Mesendoderm (in vitro differentiated cells): ENCODE results near the gene PPAN. TPM values are rescaled to one million over a fixed set of nuclear protein-coding genes. Genes with fewer than 3 reads are reported as not detected.

Source experiments
- DNase-seq: peaks from one replicate; pipeline ENCODE4 v3.0.0; 2013
- H2AK5ac ChIP-seq: 2 replicates; pipeline ENCODE4 v1.6.1; 2013; ENCODE audit warnings: low read length, inconsistent platforms
- H2BK120ac ChIP-seq: 2 replicates; pipeline ENCODE4 v1.6.1; 2013; ENCODE audit warnings: low read depth, mild to moderate bottlenecking, low read length, moderate library complexity, mixed read lengths
- H2BK15ac ChIP-seq: replicated peaks from 2 replicates; pipeline ENCODE4 v1.6.1; 2013; ENCODE audit warnings: low read depth, mild to moderate bottlenecking, moderate library complexity
- H2BK5ac ChIP-seq: 2 replicates; pipeline ENCODE4 v1.6.1; 2013; ENCODE audit warnings: low read length, inconsistent platforms
- H3K18ac ChIP-seq: 2 replicates; pipeline ENCODE4 v1.6.1; 2013; ENCODE audit warnings: mild to moderate bottlenecking, low read length, mixed read lengths
- H3K23ac ChIP-seq: one replicate; pipeline ENCODE4 v1.6.1; 2013; ENCODE audit warnings: low read length
- H3K27ac ChIP-seq: 2 replicates; pipeline ENCODE4 v1.5.1; 2013; ENCODE audit warnings: low read depth, mild to moderate bottlenecking, inconsistent platforms, low read length, moderate library complexity
- H3K27me3 ChIP-seq: 2 replicates; pipeline ENCODE4 v1.6.1; 2013; ENCODE audit warnings: low read length, control low read depth, mild to moderate bottlenecking, inconsistent platforms; ENCODE audit not compliant: insufficient read depth, poor library complexity
- H3K36me3 ChIP-seq: 2 replicates; pipeline ENCODE4 v1.6.1; 2013; ENCODE audit warnings: low read length, inconsistent platforms; ENCODE audit not compliant: control insufficient read depth, insufficient read depth
- H3K4ac ChIP-seq: one replicate; pipeline ENCODE4 v1.6.1; 2013; ENCODE audit warnings: low read depth, mild to moderate bottlenecking, low read length, moderate library complexity
- H3K4me1 ChIP-seq: 2 replicates; pipeline ENCODE4 v1.6.1; 2013; ENCODE audit warnings: low read depth, low read length, inconsistent platforms; ENCODE audit not compliant: control insufficient read depth
- H3K4me2 ChIP-seq: 2 replicates; pipeline ENCODE4 v1.6.1; 2013; ENCODE audit warnings: low read length
- H3K4me3 ChIP-seq: 2 replicates; pipeline ENCODE4 v1.5.1; 2013; ENCODE audit warnings: mild to moderate bottlenecking, low read length
- H3K56ac ChIP-seq: one replicate; pipeline ENCODE4 v1.6.1; 2013; ENCODE audit warnings: low read length
- H3K79me1 ChIP-seq: 2 replicates; pipeline ENCODE4 v1.6.1; 2013; ENCODE audit warnings: low read length, inconsistent platforms
- H3K79me2 ChIP-seq: 2 replicates; pipeline ENCODE4 v1.6.1; 2013; ENCODE audit warnings: mild to moderate bottlenecking, low read length; ENCODE audit not compliant: control insufficient read depth, insufficient read depth
- H3K9ac ChIP-seq: 2 replicates; pipeline ENCODE4 v1.6.1; 2013; ENCODE audit warnings: low read length, inconsistent platforms
- H4K5ac ChIP-seq: one replicate; pipeline ENCODE4 v1.6.1; 2013; ENCODE audit warnings: low read length
- H4K8ac ChIP-seq: one replicate; pipeline ENCODE4 v1.6.1; 2013; ENCODE audit warnings: low read depth, mild to moderate bottlenecking, control low read depth, low read length, moderate library complexity
- WGBS: extraction: QIAGEN DNeasy Blood & Tissue Kit; methylation state at CpG from one replicate; pipeline ENCODE4 v1.1.7; 2013; ENCODE audit warnings: low lambda C conversion rate, missing lambda C conversion rate; ENCODE audit not compliant: insufficient coverage; ENCODE audit errors: extremely low coverage; 5-methylcytosine and 5-hydroxymethylcytosine counted together
- polyA plus RNA-seq, 2 experiments: library from polyadenylated mRNA; stranded (reverse); fragments of 200-250 nt; gene quantifications; one replicate each; pipeline ENCODE4 v1.2.3, GENCODE V29; 2013

Gene PPAN
- polyA plus RNA-seq (2013, experiment 1 of 2): 59.7 TPM
- polyA plus RNA-seq (2013, experiment 2 of 2): 60.8 TPM

GRCh38 chr19:10106100-10106936 is at the start of gene PPAN:
Gene PPAN, plus strand, starts transcription at chr19:10106362. Its CDS starts 33 bp downstream, at chr19:10106395.
- peak within 1 kb of the TSS; percentile 50 for H3K23ac ChIP-seq
- no peaks in the 10 kb centered on the region for H3K4me1 ChIP-seq
- H4K8ac ChIP-seq: peak within 1 kb of the TSS; percentile 0
- WGBS: no CpG with 5 or more reads among the region's 71 CpGs
- H2BK5ac ChIP-seq: peak within 1 kb of the TSS; percentile 55
- H3K27me3 ChIP-seq: no peaks in the 10 kb centered on the region
- H3K79me2 ChIP-seq: peaks cover 21% of the 10 kb centered on the region
- H3K4ac ChIP-seq: peak within 1 kb of the TSS; percentile 82
- H3K36me3 ChIP-seq: peaks cover 19% of the 10 kb centered on the region
- H3K4me3 ChIP-seq: peak within 1 kb of the TSS; percentile 80
- no peak within 1 kb of the TSS for H4K5ac ChIP-seq
- peak within 1 kb of the TSS; percentile 47 for H3K4me2 ChIP-seq
- H3K27ac ChIP-seq: no peak within 1 kb of the TSS
- H2BK15ac ChIP-seq: no peak within 1 kb of the TSS
- no peak within 1 kb of the TSS for H2AK5ac ChIP-seq
- peak within 1 kb of the TSS; percentile 98 for H3K9ac ChIP-seq
- peak within 1 kb of the TSS; percentile 57 for H3K18ac ChIP-seq
- peak within 1 kb of the TSS; percentile 33 for H2BK120ac ChIP-seq
- peaks cover 15% of the 10 kb centered on the region for H3K79me1 ChIP-seq
- H3K56ac ChIP-seq: peak within 1 kb of the TSS; percentile 99
- DNase-seq: peak; percentile 99

GRCh38 chr19:10061717-10062310 is 44.3 kb upstream of the PPAN start:
- H3K56ac ChIP-seq: no peak overlapping the region
- no peak overlapping the region for H3K27ac ChIP-seq
- no peaks in the 10 kb centered on the region for H3K79me2 ChIP-seq
- H2BK15ac ChIP-seq: no peak overlapping the region
- H3K4ac ChIP-seq: no peak overlapping the region
- no peak overlapping the region for H3K23ac ChIP-seq
- H3K4me1 ChIP-seq: no peaks in the 10 kb centered on the region
- H3K4me2 ChIP-seq: no peak overlapping the region
- H3K27me3 ChIP-seq: no peaks in the 10 kb centered on the region
- H2AK5ac ChIP-seq: no peak overlapping the region
- no CpG with 5 or more reads among the region's 21 CpGs for WGBS
- H2BK120ac ChIP-seq: no peak overlapping the region
- H3K18ac ChIP-seq: no peak overlapping the region
- H3K36me3 ChIP-seq: no peaks in the 10 kb centered on the region
- DNase-seq: no peak
- no peak overlapping the region for H2BK5ac ChIP-seq
- H3K4me3 ChIP-seq: no peak overlapping the region
- H4K5ac ChIP-seq: no peak overlapping the region
- H3K79me1 ChIP-seq: no peaks in the 10 kb centered on the region
- no peak overlapping the region for H4K8ac ChIP-seq
- H3K9ac ChIP-seq: no peak overlapping the region

- Histone ChIP-seq H3K4me3 (no peak overlapping the region), H3K18ac (no peak overlapping the region), H2AK5ac (no peak overlapping the region), H3K79me1 (no peaks in the 10 kb centered on the region), H3K27me3 (no peaks in the 10 kb centered on the region), H3K36me3 (no peaks in the 10 kb centered on the region), H3K79me2 (no peaks in the 10 kb centered on the region), H3K27ac (no peak overlapping the region), H2BK120ac (no peak overlapping the region), H3K23ac (no peak overlapping the region), H3K56ac (no peak overlapping the region), H4K5ac (no peak overlapping the region), H2BK5ac (no peak overlapping the region), H3K9ac (no peak overlapping the region), H3K4me1 (no peaks in the 10 kb centered on the region), H4K8ac (no peak overlapping the region), H3K4ac (no peak overlapping the region), H2BK15ac (no peak overlapping the region), H3K4me2 (no peak overlapping the region)
- no peak for DNase-seq
- WGBS: no CpG with 5 or more reads among the region's 4 CpGs
Measured at GRCh38 chr19:10068205-10068604, 38.0 kb upstream of the PPAN start.

GRCh38 chr19:10069046-10069445 is 37.1 kb upstream of the PPAN start:
- Histone ChIP-seq H2BK5ac (no peak overlapping the region), H3K27ac (no peak overlapping the region), H3K4me3 (no peak overlapping the region), H2AK5ac (no peak overlapping the region), H3K23ac (no peak overlapping the region), H3K79me1 (no peaks in the 10 kb centered on the region), H4K8ac (no peak overlapping the region), H3K27me3 (no peaks in the 10 kb centered on the region), H3K18ac (no peak overlapping the region), H3K56ac (no peak overlapping the region), H3K9ac (no peak overlapping the region), H2BK15ac (no peak overlapping the region), H2BK120ac (no peak overlapping the region), H3K4me1 (no peaks in the 10 kb centered on the region), H3K36me3 (no peaks in the 10 kb centered on the region), H3K79me2 (no peaks in the 10 kb centered on the region), H3K4ac (no peak overlapping the region), H3K4me2 (no peak overlapping the region), H4K5ac (no peak overlapping the region)
- WGBS: no CpG with 5 or more reads among the region's 6 CpGs
- DNase-seq: no peak

GRCh38 chr19:10070730-10071446 is 35.3 kb upstream of the PPAN start:
- Histone ChIP-seq H3K9ac (no peak overlapping the region), H3K4ac (no peak overlapping the region), H3K27ac (no peak overlapping the region), H3K79me2 (no peaks in the 10 kb centered on the region), H3K27me3 (no peaks in the 10 kb centered on the region), H3K4me2 (no peak overlapping the region), H3K79me1 (no peaks in the 10 kb centered on the region), H3K18ac (no peak overlapping the region), H2BK5ac (no peak overlapping the region), H2AK5ac (no peak overlapping the region), H3K36me3 (no peaks in the 10 kb centered on the region), H3K4me3 (no peak overlapping the region), H3K23ac (no peak overlapping the region), H4K5ac (no peak overlapping the region), H4K8ac (no peak overlapping the region), H3K56ac (no peak overlapping the region), H2BK15ac (no peak overlapping the region), H2BK120ac (no peak overlapping the region), H3K4me1 (no peaks in the 10 kb centered on the region)
- WGBS: no CpG with 5 or more reads among the region's 22 CpGs
- DNase-seq: no peak
